GM18907 (cell line): Measurements from ENCODE around the gene SPINT1.

Experiments used
- ATAC-seq: cut with Tn5 transposase; IDR thresholded peaks from one replicate; pipeline ENCODE4 v1.9.1; 2021; ENCODE audit warnings: mild to moderate bottlenecking, moderate library complexity; ENCODE audit not compliant: unreplicated experiment

SPINT1 gene

GRCh38 chr15:40843885-40844695 is at the start of gene SPINT1:
Gene SPINT1 (plus strand): TSS chr15:40844048. CDS start chr15:40844555, 507 bp downstream.
- no peak for ATAC-seq

GRCh38 chr15:40796041-40796440 is 47.8 kb upstream of the SPINT1 start:
- ATAC-seq: no peak

GRCh38 chr15:40796512-40796911 is 47.3 kb upstream of the SPINT1 start:
- no peak for ATAC-seq

GRCh38 chr15:40799523-40799922 is 44.3 kb upstream of the SPINT1 start:
- no peak for ATAC-seq

GRCh38 chr15:40803076-40803475 is 40.8 kb upstream of the SPINT1 start:
- ATAC-seq: no peak

GRCh38 chr15:40803688-40804087 is 40.2 kb upstream of the SPINT1 start:
- ATAC-seq: no peak

- no peak for ATAC-seq
Observed at GRCh38 chr15:40806672-40807027, 37.2 kb upstream of the SPINT1 start.

- ATAC-seq: peak; percentile 93
Observed at GRCh38 chr15:40807028-40807887, 36.6 kb upstream of the SPINT1 start, which contains the start of the genes DNAJC17 and ZFYVE19. Gene DNAJC17 (minus strand): TSS chr15:40807473. CDS start chr15:40807446, 27 bp downstream. Gene ZFYVE19 (plus strand): TSS chr15:40807089. CDS start chr15:40807590, 501 bp downstream.

GRCh38 chr15:40807888-40808461 is 35.9 kb upstream of the SPINT1 start:
- ATAC-seq: no peak

GRCh38 chr15:40808861-40809450 is 34.9 kb upstream of the SPINT1 start:
- ATAC-seq: no peak

GRCh38 chr15:40812721-40813425 is 31.0 kb upstream of the SPINT1 start:
- no peak for ATAC-seq

GRCh38 chr15:40815042-40815698 is 28.7 kb upstream of the SPINT1 start:
- no peak for ATAC-seq

GRCh38 chr15:40819048-40819447 is 24.8 kb upstream of the SPINT1 start:
- no peak for ATAC-seq

- ATAC-seq: no peak
Observed at GRCh38 chr15:40821195-40821594, 22.7 kb upstream of the SPINT1 start.

GRCh38 chr15:40823572-40824343 is 20.1 kb upstream of the SPINT1 start:
- ATAC-seq: no peak

GRCh38 chr15:40825661-40826422 is 18.0 kb upstream of the SPINT1 start:
- ATAC-seq: no peak

- no peak for ATAC-seq
Observed at GRCh38 chr15:40826423-40827075, 17.3 kb upstream of the SPINT1 start.
